Measurements from ENCODE around the gene ZNF532.

- TF ChIP-seq CTCF (IDR thresholded peaks at IDR 0.05; ENCODE audit: insufficient read depth, low read length) (no peak), POLR2AphosphoS5 (IDR thresholded peaks at IDR 0.05; ENCODE audit: low read depth) (no peak), GABPA (IDR thresholded peaks at IDR 0.05; ENCODE audit: low read depth) (no peak)
Observed at GRCh38 chr18:58866066-58866772, 1.5 kb downstream of the ZNF532 start.

Data from HL-60 (cell line).